GM10248 (cell line): ENCODE results near the gene TOM1L2.

Source experiments
- CTCF ChIA-PET: fragments of 300-600 bp; sonication (Branson Sonifier 250); formaldehyde crosslinking; extraction: SDS; loops from one replicate; lab custom pipeline; 2021; ENCODE audit warnings: antibody characterized with exemption; lab: Yijun Ruan, JAX
- POLR2A ChIA-PET: fragments of 350-650 bp; sonication (Branson Sonifier 250); formaldehyde crosslinking; extraction: SDS; loops from one replicate; lab custom pipeline; 2020; ENCODE audit warnings: antibody characterized with exemption; lab: Yijun Ruan, JAX
- DNase-seq: peaks from one replicate; pipeline ENCODE4 v3.0.0; 2012; ENCODE audit errors: extremely low spot score
- TF ChIP-seq, protein P1 (sequence below): IDR thresholded peaks from 2 replicates; pipeline ENCODE4 v1.5.1; 2012; ENCODE audit warnings: mild to moderate bottlenecking, low read depth; ENCODE audit errors: extremely low read depth, missing control alignments, control extremely low read depth

The TOM1L2 gene

DNA sequence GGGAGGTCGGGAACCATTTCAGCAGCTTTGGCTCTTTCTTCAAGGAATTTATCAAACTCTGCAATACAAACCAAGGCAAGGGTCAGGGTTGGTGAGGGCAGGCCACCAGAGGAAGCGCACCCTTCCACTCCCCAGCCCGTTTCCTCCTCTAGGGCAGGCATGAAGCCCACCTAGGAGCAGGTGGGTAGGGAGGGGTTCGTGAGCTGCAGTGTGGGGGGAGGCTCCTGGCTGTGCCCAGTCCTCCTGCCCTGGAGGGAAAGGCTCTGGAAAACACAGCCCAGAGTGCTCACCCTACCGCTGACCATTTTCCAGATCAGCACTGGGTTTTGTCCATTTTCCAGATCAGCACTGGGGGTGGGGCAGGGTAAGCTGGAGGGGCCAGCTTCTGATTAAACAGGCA is 124.5 kb downstream of the TOM1L2 start:
- ChIA-PET CTCF (interaction anchor here (1.4 to 6.0 kb wide), 3 partner anchors 13 to 137 kb away, joined by 3 to 37 read pairs (median 31); no protein-coding TSS in a partner anchor), POLR2A (no interaction called here)
- no peak for DNase-seq
- TF ChIP-seq, protein P1, sequence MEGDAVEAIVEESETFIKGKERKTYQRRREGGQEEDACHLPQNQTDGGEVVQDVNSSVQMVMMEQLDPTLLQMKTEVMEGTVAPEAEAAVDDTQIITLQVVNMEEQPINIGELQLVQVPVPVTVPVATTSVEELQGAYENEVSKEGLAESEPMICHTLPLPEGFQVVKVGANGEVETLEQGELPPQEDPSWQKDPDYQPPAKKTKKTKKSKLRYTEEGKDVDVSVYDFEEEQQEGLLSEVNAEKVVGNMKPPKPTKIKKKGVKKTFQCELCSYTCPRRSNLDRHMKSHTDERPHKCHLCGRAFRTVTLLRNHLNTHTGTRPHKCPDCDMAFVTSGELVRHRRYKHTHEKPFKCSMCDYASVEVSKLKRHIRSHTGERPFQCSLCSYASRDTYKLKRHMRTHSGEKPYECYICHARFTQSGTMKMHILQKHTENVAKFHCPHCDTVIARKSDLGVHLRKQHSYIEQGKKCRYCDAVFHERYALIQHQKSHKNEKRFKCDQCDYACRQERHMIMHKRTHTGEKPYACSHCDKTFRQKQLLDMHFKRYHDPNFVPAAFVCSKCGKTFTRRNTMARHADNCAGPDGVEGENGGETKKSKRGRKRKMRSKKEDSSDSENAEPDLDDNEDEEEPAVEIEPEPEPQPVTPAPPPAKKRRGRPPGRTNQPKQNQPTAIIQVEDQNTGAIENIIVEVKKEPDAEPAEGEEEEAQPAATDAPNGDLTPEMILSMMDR, result no peak

- no peak for DNase-seq
- CTCF ChIA-PET, result interaction anchor here (2.0 to 6.0 kb wide), 3 partner anchors 11 to 34 kb away, joined by 6 to 37 read pairs (median 31); partner anchors contain the start of gene SREBF1
- POLR2A ChIA-PET, result no interaction called here
- TF ChIP-seq, protein P1, result no peak
Measured at GRCh38 chr17:17847118-17847689, 125.0 kb downstream of the TOM1L2 start.

GRCh38 chr17:17846645-17847044 is 125.6 kb downstream of the TOM1L2 start:
- CTCF ChIA-PET, result interaction anchor here (1.8 to 6.0 kb wide), 4 partner anchors 8 to 34 kb away, joined by 4 to 37 read pairs (median 18); partner anchors contain the start of gene SREBF1
- DNase-seq, result no peak
- TF ChIP-seq, protein P1, result no peak
- POLR2A ChIA-PET, result no interaction called here

DNA sequence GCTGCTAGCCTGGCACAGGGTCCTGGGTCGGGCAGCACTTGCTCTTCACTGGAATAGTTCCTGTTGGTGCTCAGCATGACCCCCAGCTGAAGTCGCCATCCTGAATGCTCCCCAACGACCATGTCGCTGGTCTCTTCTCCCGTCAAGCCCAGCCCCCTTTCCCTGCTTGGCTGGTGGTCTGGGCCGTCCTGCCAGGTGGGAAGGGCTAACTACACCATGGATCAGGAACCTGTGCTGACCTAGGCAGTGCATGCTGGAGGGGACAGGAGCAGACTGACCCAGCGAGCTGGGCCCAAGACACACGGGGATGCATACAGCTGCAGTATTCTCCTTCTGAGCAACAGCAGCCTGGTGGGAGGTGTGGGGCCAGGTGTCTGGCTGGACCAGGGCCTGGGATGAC is 126.2 kb downstream of the TOM1L2 start:
- CTCF ChIA-PET, result interaction anchor here (1.1 to 5.7 kb wide), 4 partner anchors 9 to 33 kb away, joined by 4 to 31 read pairs (median 5); partner anchors contain the start of gene SREBF1
- DNase-seq, result no peak
- POLR2A ChIA-PET, result interaction anchor here (0.9 kb wide), 1 partner anchor 10 kb away, joined by 4 read pairs; the partner anchor contains the start of gene SREBF1
- TF ChIP-seq, protein P1, result no peak

DNA sequence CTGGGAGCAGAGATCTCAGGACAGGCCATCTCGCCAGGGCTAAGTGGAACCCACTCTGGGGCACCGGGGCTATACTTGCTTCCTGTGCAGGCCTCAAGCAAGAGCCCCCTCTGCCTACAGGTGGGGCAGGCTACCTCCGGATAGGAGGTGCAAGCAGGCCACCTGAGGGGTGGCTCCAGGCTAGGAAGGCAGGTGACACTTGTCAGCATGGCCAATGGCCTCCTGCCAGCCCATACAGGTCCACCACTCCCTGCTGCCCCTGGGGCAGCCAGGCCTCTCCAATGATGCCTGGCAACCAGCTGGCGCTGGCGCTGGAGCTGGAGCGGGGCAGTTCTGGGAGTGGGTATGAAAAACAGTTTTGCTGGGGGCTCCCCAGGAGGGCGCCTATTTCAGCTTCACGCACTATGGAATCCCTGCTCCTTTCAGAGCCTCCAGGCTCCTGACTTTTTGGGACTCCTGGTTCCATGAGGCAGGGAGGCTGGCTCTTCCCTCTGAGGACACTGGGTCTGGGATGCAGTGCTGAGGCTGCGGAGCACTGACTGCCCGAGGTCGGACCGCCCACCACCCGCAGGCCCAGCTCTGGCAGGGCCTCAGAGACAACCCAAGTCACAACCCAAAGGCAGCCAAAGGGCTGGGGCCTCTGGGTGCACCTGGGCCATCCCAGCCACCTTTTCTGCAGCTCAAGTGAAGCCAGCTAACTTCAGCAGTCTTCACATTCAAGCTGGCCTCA is 127.0 kb downstream of the TOM1L2 start:
- POLR2A ChIA-PET, result interaction anchor here (0.9 kb wide), 1 partner anchor 9 kb away, joined by 4 read pairs; the partner anchor contains the start of gene SREBF1
- TF ChIP-seq, protein P1, result no peak
- CTCF ChIA-PET, result interaction anchor here (1.1 to 5.7 kb wide), 4 partner anchors 9 to 32 kb away, joined by 4 to 31 read pairs (median 5); partner anchors contain the start of gene SREBF1

DNA sequence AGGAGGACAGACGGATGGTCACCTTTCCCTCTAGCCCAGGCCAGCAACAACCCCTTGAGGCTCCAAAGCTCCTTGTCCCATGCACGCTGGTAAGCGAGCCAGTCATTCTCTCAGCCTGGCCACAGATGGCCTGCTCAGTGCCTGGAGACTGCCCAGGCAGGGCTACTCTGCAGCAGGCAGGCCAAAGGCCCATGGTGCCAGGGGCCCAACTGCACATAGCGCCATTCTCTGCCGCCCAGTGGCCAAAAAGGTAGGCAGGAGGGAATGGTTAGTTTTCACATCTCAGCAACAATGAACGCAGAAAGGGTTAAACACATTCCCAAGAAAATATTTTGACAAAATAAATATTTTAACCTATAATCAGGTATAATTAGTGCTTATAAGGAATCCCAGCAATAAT is 127.7 kb downstream of the TOM1L2 start:
- TF ChIP-seq, protein P1, result no peak
- no peak for DNase-seq
- ChIA-PET POLR2A (no interaction called here), CTCF (interaction anchor here (1.1 kb wide), 1 partner anchor 9 kb away, joined by 4 read pairs; no protein-coding TSS in a partner anchor)

More for the DNA sequence above, 127.0 kb downstream of the TOM1L2 start:
- no peak for DNase-seq
